HG03097 (cell line): Measurements from ENCODE around the gene FRAT1.
A peak's percentile ranks its signal among the peaks of the same experiment; 100 is the strongest.
"Not testable (repeated sequence)": the region's sequence is repeated elsewhere in the genome, so short reads cannot be mapped to it uniquely, and the experiment has no call there.

Source experiments
- ATAC-seq: cut with Tn5 transposase; IDR thresholded peaks from one replicate; pipeline ENCODE4 v1.9.1; 2021; ENCODE audit not compliant: unreplicated experiment, low FRiP score

FRAT1 gene

GRCh38 chr10:97333601-97334369 is 14.7 kb downstream of the FRAT1 start:
- ATAC-seq = peak; percentile 20

- ATAC-seq = peak; percentile 70
Observed at GRCh38 chr10:97334370-97335175, 15.5 kb downstream of the FRAT1 start, which contains the start of gene FRAT2. Gene FRAT2, minus strand, starts transcription at chr10:97334729. Its CDS starts 157 bp downstream, at chr10:97334572.

GRCh38 chr10:97335188-97335619 is 16.1 kb downstream of the FRAT1 start:
- ATAC-seq = no peak

- no peak for ATAC-seq
Observed at GRCh38 chr10:97336006-97336405, 16.9 kb downstream of the FRAT1 start.

- no peak for ATAC-seq
Observed at GRCh38 chr10:97336446-97336845, 17.4 kb downstream of the FRAT1 start.

GRCh38 chr10:97336942-97337831 is 18.1 kb downstream of the FRAT1 start:
- ATAC-seq = no peak

- no peak for ATAC-seq
Observed at GRCh38 chr10:97338041-97338440, 19.0 kb downstream of the FRAT1 start.

GRCh38 chr10:97341416-97341815 is 22.3 kb downstream of the FRAT1 start:
- no peak for ATAC-seq

- not testable (repeated sequence) for ATAC-seq
Observed at GRCh38 chr10:97343664-97344063, 24.6 kb downstream of the FRAT1 start.

GRCh38 chr10:97347317-97347716 is 28.2 kb downstream of the FRAT1 start:
- no peak for ATAC-seq

- no peak for ATAC-seq
Observed at GRCh38 chr10:97349752-97350513, 30.9 kb downstream of the FRAT1 start.

GRCh38 chr10:97353945-97354344 is 34.9 kb downstream of the FRAT1 start:
- ATAC-seq = no peak

GRCh38 chr10:97355571-97355975 is 36.5 kb downstream of the FRAT1 start:
- no peak for ATAC-seq

GRCh38 chr10:97356318-97356914 is 37.3 kb downstream of the FRAT1 start:
- ATAC-seq = no peak

- no peak for ATAC-seq
Observed at GRCh38 chr10:97356918-97357317, 37.8 kb downstream of the FRAT1 start.

GRCh38 chr10:97358349-97358748 is 39.3 kb downstream of the FRAT1 start:
- ATAC-seq = no peak

GRCh38 chr10:97358781-97359180 is 39.7 kb downstream of the FRAT1 start:
- ATAC-seq = no peak

GRCh38 chr10:97360705-97361536 is 41.9 kb downstream of the FRAT1 start:
- ATAC-seq = no peak

- no peak for ATAC-seq
Observed at GRCh38 chr10:97361537-97361901, 42.4 kb downstream of the FRAT1 start.
